Mononuclear cell (primary cell): Measurements from ENCODE around the gene TMEM131. TPM values are rescaled to one million over a fixed set of nuclear protein-coding genes. Genes with fewer than 3 reads are reported as not detected.
"Not testable (repeated sequence)": the region's sequence is repeated elsewhere in the genome, so short reads cannot be mapped to it uniquely, and the experiment has no call there.

Experiments used
- H3K27me3 ChIP-seq: 2 replicates; pipeline ENCODE4 v1.6.0; 2011; ENCODE audit warnings: low read length, control low read depth; ENCODE audit not compliant: insufficient read depth
- H3K4me1 ChIP-seq: 2 replicates; pipeline ENCODE4 v1.5.1; 2011; ENCODE audit warnings: mild to moderate bottlenecking, low read length, control low read depth; ENCODE audit not compliant: insufficient read depth
- H3K4me3 ChIP-seq: 2 replicates; pipeline ENCODE4 v1.5.1; 2011; ENCODE audit warnings: mild to moderate bottlenecking, low read length, moderate library complexity
- H3K9me3 ChIP-seq: 2 replicates; pipeline ENCODE4 v1.5.1; 2011; ENCODE audit warnings: low read depth, mild to moderate bottlenecking, control low read depth, low read length
- total RNA-seq: library from RNA; depleted of rRNA; stranded (reverse); fragments of >200 nt; gene quantifications from one replicate; pipeline ENCODE4 v1.2.3, GENCODE V29; 2012

Gene TMEM131
- total RNA-seq, 1 donor = 26.6 TPM

GRCh38 chr2:97963079-97963406, 32.7 kb downstream of the TMEM131 start:
- Histone ChIP-seq H3K9me3 (no peaks in the 10 kb centered on the region), H3K27me3 (no peaks in the 10 kb centered on the region), H3K4me1 (peaks cover 23% of the 10 kb centered on the region), H3K4me3 (no peak overlapping the region)

- Histone ChIP-seq H3K27me3 (no peaks in the 10 kb centered on the region), H3K4me1 (peaks cover 19% of the 10 kb centered on the region), H3K9me3 (no peaks in the 10 kb centered on the region), H3K4me3 (no peak overlapping the region)
Observed at GRCh38 chr2:97961534-97961933, 34.2 kb downstream of the TMEM131 start.

GRCh38 chr2:97958184-97958583, 37.6 kb downstream of the TMEM131 start:
- Histone ChIP-seq H3K27me3 (no peaks in the 10 kb centered on the region), H3K9me3 (no peaks in the 10 kb centered on the region), H3K4me3 (no peak overlapping the region), H3K4me1 (peaks cover 20% of the 10 kb centered on the region)

GRCh38 chr2:97957432-97958183, 38.1 kb downstream of the TMEM131 start:
- Histone ChIP-seq H3K4me1 (peaks cover 20% of the 10 kb centered on the region), H3K9me3 (no peaks in the 10 kb centered on the region), H3K4me3 (no peak overlapping the region), H3K27me3 (no peaks in the 10 kb centered on the region)

- H3K4me1 ChIP-seq = peaks cover 20% of the 10 kb centered on the region
- not testable (repeated sequence) for H3K4me3 ChIP-seq, H3K27me3 ChIP-seq, H3K9me3 ChIP-seq
Observed at GRCh38 chr2:97956753-97957152, 39.0 kb downstream of the TMEM131 start.

GRCh38 chr2:97953853-97954252, 41.9 kb downstream of the TMEM131 start:
- H3K4me3 ChIP-seq = no peak overlapping the region
- peaks cover 32% of the 10 kb centered on the region for H3K4me1 ChIP-seq

GRCh38 chr2:97952357-97952756, 43.4 kb downstream of the TMEM131 start:
- Histone ChIP-seq H3K27me3 (no peaks in the 10 kb centered on the region), H3K4me3 (no peak overlapping the region), H3K9me3 (no peaks in the 10 kb centered on the region), H3K4me1 (peaks cover 24% of the 10 kb centered on the region)

More at GRCh38 chr2:97953853-97954252, 41.9 kb downstream of the TMEM131 start:
- H3K27me3 ChIP-seq = no peaks in the 10 kb centered on the region
- no peaks in the 10 kb centered on the region for H3K9me3 ChIP-seq

GRCh38 chr2:97951155-97951680, 44.5 kb downstream of the TMEM131 start:
- H3K9me3 ChIP-seq = no peaks in the 10 kb centered on the region
- no peaks in the 10 kb centered on the region for H3K27me3 ChIP-seq
- peaks cover 24% of the 10 kb centered on the region for H3K4me1 ChIP-seq
- H3K4me3 ChIP-seq = no peak overlapping the region

- Histone ChIP-seq H3K4me1 (peaks cover 24% of the 10 kb centered on the region), H3K9me3 (no peaks in the 10 kb centered on the region), H3K27me3 (no peaks in the 10 kb centered on the region), H3K4me3 (no peak overlapping the region)
Observed at GRCh38 chr2:97950329-97951154, 45.2 kb downstream of the TMEM131 start.

GRCh38 chr2:97948926-97949325, 46.8 kb downstream of the TMEM131 start:
- H3K27me3 ChIP-seq = no peaks in the 10 kb centered on the region
- H3K9me3 ChIP-seq = no peaks in the 10 kb centered on the region
- no peak overlapping the region for H3K4me3 ChIP-seq
- H3K4me1 ChIP-seq = peaks cover 21% of the 10 kb centered on the region

GRCh38 chr2:97945791-97946190, 50.0 kb downstream of the TMEM131 start:
- Histone ChIP-seq H3K27me3 (no peaks in the 10 kb centered on the region), H3K4me3 (no peak overlapping the region), H3K4me1 (peaks cover 13% of the 10 kb centered on the region), H3K9me3 (no peaks in the 10 kb centered on the region)

GRCh38 chr2:97936881-97937280, 58.9 kb downstream of the TMEM131 start:
- H3K9me3 ChIP-seq = no peaks in the 10 kb centered on the region
- peaks cover 20% of the 10 kb centered on the region for H3K4me1 ChIP-seq
- no peak overlapping the region for H3K4me3 ChIP-seq
- H3K27me3 ChIP-seq = no peaks in the 10 kb centered on the region

GRCh38 chr2:97936199-97936598, 59.5 kb downstream of the TMEM131 start:
- H3K27me3 ChIP-seq = no peaks in the 10 kb centered on the region
- no peak overlapping the region for H3K4me3 ChIP-seq
- H3K4me1 ChIP-seq = peaks cover 26% of the 10 kb centered on the region
- H3K9me3 ChIP-seq = no peaks in the 10 kb centered on the region

GRCh38 chr2:97935719-97936161, 60.0 kb downstream of the TMEM131 start:
- Histone ChIP-seq H3K4me1 (peaks cover 29% of the 10 kb centered on the region), H3K27me3 (no peaks in the 10 kb centered on the region), H3K9me3 (no peaks in the 10 kb centered on the region), H3K4me3 (no peak overlapping the region)

- no peak overlapping the region for H3K4me3 ChIP-seq
- peaks cover 47% of the 10 kb centered on the region for H3K4me1 ChIP-seq
- no peaks in the 10 kb centered on the region for H3K27me3 ChIP-seq
- no peaks in the 10 kb centered on the region for H3K9me3 ChIP-seq
Observed at GRCh38 chr2:97932975-97933662, 62.6 kb downstream of the TMEM131 start.
